GM12878 (cell line): Measurements from ENCODE around the gene SNRPA1. TPM values are rescaled to one million over a fixed set of nuclear protein-coding genes. Genes with fewer than 3 reads are reported as not detected.

Source experiments
- ATAC-seq: fragments of 200-7000 bp; cut with Tn5 transposase; 3 replicates; pipeline ENCODE4 v1.9.1; 2020; ENCODE audit warnings: mild to moderate bottlenecking, moderate library complexity
- BruUV-seq: library from RNA; stranded (reverse); fragments of 400-500 nt; replicated peaks from 2 replicates; lab custom pipeline; 2021; lab: Mats Ljungman, UMichigan
- CTCF ChIA-PET: fragments of 300-600 bp; sonication (Branson Sonifier 250); formaldehyde crosslinking; extraction: SDS; loops from one replicate; lab custom pipeline; 2021; ENCODE audit warnings: inconsistent platforms; lab: Yijun Ruan, JAX
- POLR2A ChIA-PET: fragments of 350-600 bp; formaldehyde crosslinking; extraction: SDS; loops from one replicate; lab custom pipeline; 2021; ENCODE audit warnings: inconsistent platforms; lab: Charles Lee
- RAD21 ChIA-PET: fragments of 300-600 bp; sonication (Branson Sonifier 250); formaldehyde crosslinking; loops from one replicate; lab custom pipeline; 2023; ENCODE audit warnings: antibody characterized with exemption; ENCODE audit not compliant: unreplicated experiment; lab: Charles Lee
- SMC1A ChIA-PET: fragments of 300-600 bp; sonication (Branson Sonifier 250); formaldehyde crosslinking; loops from one replicate; lab custom pipeline; 2023; ENCODE audit not compliant: unreplicated experiment, uncharacterized antibody; lab: Charles Lee
- DNase-seq: peaks from one replicate; pipeline ENCODE4 v3.0.0-alpha.2; 2011; ENCODE audit warnings: low read depth, low spot score
- FAIRE-seq: peaks from 3 replicates; lab custom pipeline; 2011; peaks lifted over from hg19 to GRCh38; lab: Jason Lieb, UNC
- H2AFZ ChIP-seq: 2 replicates; pipeline ENCODE4 v1.6.0; 2011; ENCODE audit warnings: low read depth, low read length, control low read depth; ENCODE audit not compliant: control insufficient read depth
- H3K27ac ChIP-seq: 2 replicates; pipeline ENCODE4 v1.5.1; 2011; ENCODE audit warnings: control low read depth; ENCODE audit not compliant: control insufficient read depth, insufficient read depth
- H3K27me3 ChIP-seq, 2 experiments: replicated peaks in 1 of 2; 2 replicates each; pipeline versions ENCODE4 v1.6.0 to v1.6.1; 2011; ENCODE audit warnings: low read length in 1 of 2; ENCODE audit not compliant: control insufficient read depth in 2 of 2, insufficient read depth in 2 of 2
- H3K36me3 ChIP-seq, 2 experiments: 2 replicates each; pipeline ENCODE4 v1.5.1; 2011; ENCODE audit warnings: low read length in 1 of 2; ENCODE audit not compliant: control insufficient read depth in 2 of 2, insufficient read depth in 2 of 2
- H3K4me1 ChIP-seq: 2 replicates; pipeline ENCODE4 v1.6.1; 2011; ENCODE audit warnings: mild to moderate bottlenecking, low read length, moderate library complexity, mixed read lengths; ENCODE audit not compliant: control insufficient read depth, insufficient read depth
- H3K4me2 ChIP-seq: 2 replicates; pipeline ENCODE4 v1.6.0; 2011; ENCODE audit warnings: control low read depth; ENCODE audit not compliant: control insufficient read depth, insufficient read depth
- H3K4me3 ChIP-seq: fragments of 200-600 bp; sonication (generic); 2 replicates; pipeline ENCODE4 v1.5.1; 2016
- H3K79me2 ChIP-seq: 2 replicates; pipeline ENCODE4 v1.6.0; 2011; ENCODE audit warnings: low read length; ENCODE audit not compliant: control insufficient read depth, insufficient read depth
- H3K9ac ChIP-seq: 2 replicates; pipeline ENCODE4 v1.8.0; 2011; ENCODE audit warnings: low read length, control low read depth, mixed read lengths; ENCODE audit not compliant: control insufficient read depth, insufficient read depth
- H3K9me3 ChIP-seq: replicated peaks from 3 replicates; pipeline ENCODE4 v1.5.1; 2011; ENCODE audit warnings: mild to moderate bottlenecking, low read length; ENCODE audit not compliant: control insufficient read depth, insufficient read depth
- H4K20me1 ChIP-seq: 2 replicates; pipeline ENCODE4 v1.6.0; 2011; ENCODE audit not compliant: control insufficient read depth, insufficient read depth
- ASH2L ChIP-seq: fragments of 300-600, 200-600 bp; sonication (generic); IDR thresholded peaks from 2 replicates; pipeline ENCODE4 v1.6.1; 2017; ENCODE audit warnings: low read depth, mild to moderate bottlenecking, borderline replicate concordance
- CEBPB ChIP-seq, 2 experiments: fragments of 150-350 bp in 1 of 2; IDR thresholded peaks; 2 replicates each; pipeline ENCODE4 v1.6.1; 2012 to 2014; ENCODE audit warnings: low read depth in 2 of 2, low read length in 2 of 2, borderline replicate concordance in 1 of 2, inconsistent platforms in 1 of 2
- CTCF ChIP-seq, 3 experiments: IDR thresholded peaks in 2 of 3; conservative IDR thresholded peaks in 1 of 3; 2 replicates each; pipeline ENCODE4 v1.5.1; 2011; ENCODE audit warnings: low read depth in 3 of 3, low read length in 3 of 3, mild to moderate bottlenecking in 3 of 3, control low read depth in 2 of 3, moderate library complexity in 2 of 3, inconsistent platforms in 1 of 3, mixed read lengths in 1 of 3; ENCODE audit not compliant: control insufficient read depth in 2 of 3, insufficient read depth in 1 of 3; ENCODE audit errors: extremely low read depth in 1 of 3
- GATAD2B ChIP-seq: fragments of 450-650 bp; conservative IDR thresholded peaks from 2 replicates; pipeline ENCODE4 v1.6.1; 2017; ENCODE audit warnings: low read depth, mild to moderate bottlenecking, moderate library complexity
- IRF3 ChIP-seq: fragments of 450-650 bp; IDR thresholded peaks from 2 replicates; pipeline ENCODE4 v1.6.1; 2014; ENCODE audit warnings: mild to moderate bottlenecking
- IRF4 ChIP-seq: IDR thresholded peaks from 2 replicates; pipeline ENCODE4 v1.6.1; 2011; ENCODE audit warnings: low read depth, low read length
- JUNB ChIP-seq: IDR thresholded peaks from 2 replicates; pipeline ENCODE4 v1.6.1; 2016; ENCODE audit warnings: antibody characterized with exemption, mild to moderate bottlenecking
- KAT2A ChIP-seq: conservative IDR thresholded peaks from 2 replicates; pipeline ENCODE4 v1.6.1; 2011; ENCODE audit warnings: low read depth, low read length; ENCODE audit not compliant: control insufficient read depth
- KDM1A ChIP-seq: fragments of 200-600 bp; sonication (generic); IDR thresholded peaks from 2 replicates; pipeline ENCODE4 v1.6.1; 2016; ENCODE audit warnings: borderline replicate concordance
- KLF5 ChIP-seq: fragments of 450-650 bp; IDR thresholded peaks from 2 replicates; pipeline ENCODE4 v1.6.1; 2014; ENCODE audit warnings: mild to moderate bottlenecking; ENCODE audit not compliant: partially characterized antibody
- MEF2B ChIP-seq: fragments of 450-650 bp; IDR thresholded peaks from 2 replicates; pipeline ENCODE4 v1.6.1; 2018; ENCODE audit warnings: mild to moderate bottlenecking, moderate library complexity; ENCODE audit not compliant: partially characterized antibody, poor library complexity, severe bottlenecking
- MTA2 ChIP-seq: fragments of 450-650 bp; IDR thresholded peaks from 2 replicates; pipeline ENCODE4 v1.6.1; 2016; ENCODE audit warnings: low read depth, mild to moderate bottlenecking, moderate library complexity
- MXI1 ChIP-seq: fragments of 150-350 bp; IDR thresholded peaks from 2 replicates; pipeline ENCODE4 v1.6.1; 2011; ENCODE audit warnings: low read depth, mild to moderate bottlenecking, inconsistent platforms, low read length, improper control_type of control experiment
- MYC ChIP-seq: IDR thresholded peaks from 2 replicates; pipeline ENCODE4 v1.6.1; 2011; ENCODE audit warnings: mild to moderate bottlenecking, low read length, moderate library complexity, inconsistent platforms; ENCODE audit not compliant: insufficient read depth, insufficient replicate concordance, insufficient read length, severe bottlenecking
- NFYA ChIP-seq: IDR thresholded peaks from 2 replicates; pipeline ENCODE4 v1.6.1; 2011; ENCODE audit warnings: low read depth, mild to moderate bottlenecking, low read length, improper control_type of control experiment, borderline replicate concordance
- NR2F1 ChIP-seq: fragments of 450-650 bp; conservative IDR thresholded peaks from 2 replicates; pipeline ENCODE4 v1.6.1; 2017; ENCODE audit warnings: mild to moderate bottlenecking
- NRF1 ChIP-seq: conservative IDR thresholded peaks from 2 replicates; pipeline ENCODE4 v1.6.1; 2011; ENCODE audit warnings: mild to moderate bottlenecking, low read depth, low read length, improper control_type of control experiment
- POLR2A ChIP-seq: IDR thresholded peaks from 2 replicates; pipeline ENCODE4 v1.6.1; 2011; ENCODE audit warnings: low read depth, mild to moderate bottlenecking, low read length
- SMAD1 ChIP-seq: fragments of 450-650 bp; IDR thresholded peaks from 2 replicates; pipeline ENCODE4 v1.6.1; 2018; ENCODE audit warnings: mild to moderate bottlenecking, low read depth; ENCODE audit not compliant: partially characterized antibody
- SMARCA5 ChIP-seq: fragments of 450-650 bp; IDR thresholded peaks from 2 replicates; pipeline ENCODE4 v1.6.1; 2017; ENCODE audit warnings: mild to moderate bottlenecking
- SREBF1 ChIP-seq: IDR thresholded peaks from 2 replicates; pipeline ENCODE4 v1.6.1; 2012; ENCODE audit warnings: mild to moderate bottlenecking, low read length
- TCF12 ChIP-seq: IDR thresholded peaks from 2 replicates; pipeline ENCODE4 v1.6.1; 2011; ENCODE audit warnings: low read depth, mild to moderate bottlenecking, low read length
- ZNF217 ChIP-seq: fragments of 450-650 bp; IDR thresholded peaks from 2 replicates; pipeline ENCODE4 v1.6.1; 2017; ENCODE audit warnings: antibody characterized with exemption, mild to moderate bottlenecking
- WGBS: methylation state at CpG from one replicate; pipeline ENCODE4 v1.1.6; 2016; ENCODE audit warnings: low lambda C conversion rate; ENCODE audit not compliant: insufficient replicate concordance, insufficient coverage; ENCODE audit errors: missing lambda C conversion rate; 5-methylcytosine and 5-hydroxymethylcytosine counted together
- in situ Hi-C: fragments of 300-500 bp; cut with MboI; formaldehyde crosslinking; loops from 9 replicates; pipeline ENCODE4 v1.14.3; 2018; ENCODE audit warnings: mixed read lengths
- intact Hi-C: fragments of 100-400 bp; cut with micrococcal nuclease; formaldehyde crosslinking; loops from one replicate; pipeline ENCODE4 v1.14.2; 2022; ENCODE audit not compliant: unreplicated experiment
- polyA plus RNA-seq, 11 experiments: library from polyadenylated mRNA; depleted of rRNA in 4 of 11; unstranded in 6 of 11; stranded (reverse) in 5 of 11; fragments of >200 nt; fragmentation: Nextera tagmentation in 4 of 11; fragmentation: Illumina TruSeq in 1 of 11; extraction: Ambion mirVana in 4 of 11; extraction: Trizol in 1 of 11; gene quantifications; 1 replicate in 1 of 11; 2 replicates in 10 of 11; pipeline versions ENCODE4 v1.2.1 to v1.2.3, GENCODE V29; 2011 to 2016; ENCODE audit warnings: inconsistent platforms in 2 of 11, missing spikeins in 2 of 11, low read depth in 1 of 11
- total RNA-seq, 4 experiments: library from RNA; depleted of rRNA in 3 of 4; stranded (reverse); fragments of >200 nt in 3 of 4; fragmentation: Illumina TruSeq in 1 of 4; extraction: Trizol in 1 of 4; gene quantifications; 2 replicates each; pipeline versions ENCODE4 v1.2.1 to v1.2.3, GENCODE V29; 2013 to 2021

Gene SNRPA1
- total and polyA plus RNA-seq, 10 of the 15 experiments (the other 5 are each of a cell fraction or from before 2014, with no cell fraction given): 59.9 to 267 (median 161) TPM

- TF ChIP-seq TCF12 (no peak), SMAD1 (no peak), KDM1A (no peak), IRF4 (no peak), GATAD2B (no peak)
These were observed 34.3 kb upstream of the SNRPA1 start (continued) for GRCh38 chr15:101329309-101329863.

GRCh38 chr15:101328001-101328400 lies 33.0 kb upstream of the SNRPA1 start:
- FAIRE-seq: no peak
- 30% methylated on average over 14 of the region's 14 CpGs for WGBS
- H3K9ac ChIP-seq: no peak overlapping the region
- no peaks in the 10 kb centered on the region for H4K20me1 ChIP-seq
- DNase-seq: no peak
- RAD21 ChIA-PET: no interaction called here
- H3K4me1 ChIP-seq: no peaks in the 10 kb centered on the region
- TF ChIP-seq KLF5 (no peak), SREBF1 (no peak), JUNB (no peak), POLR2A (no peak), NFYA (no peak), ASH2L (no peak), MXI1 (no peak), NRF1 (no peak), CTCF (IDR thresholded peaks at IDR 0.05 in 2 of 3, conservative IDR thresholded peaks at IDR 0.05 in 1 of 3; ENCODE audit: control insufficient read depth in 2 of 3, extremely low read depth in 1 of 3, insufficient read depth in 1 of 3, low read depth in 3 of 3, low read length in 3 of 3) (no peak), MEF2B (no peak), MYC (no peak), MTA2 (no peak), KAT2A (no peak), CEBPB (IDR thresholded peaks at IDR 0.05; ENCODE audit: borderline replicate concordance in 1 of 2, low read depth in 2 of 2, low read length in 2 of 2) (no peak), ZNF217 (no peak), IRF3 (no peak), SMARCA5 (no peak), NR2F1 (no peak)
- TF ChIP-seq, all 136 proteins: peak for 0
- in situ Hi-C loops: no loop called here
- Histone ChIP-seq H3K4me3 (no peak overlapping the region), H3K79me2 (no peaks in the 10 kb centered on the region), H3K36me3 (no peaks in the 10 kb centered on the region), H3K27ac (no peak overlapping the region), H3K9me3 (peaks cover 3% of the 10 kb centered on the region; the same call in 2 of the 3 replicates), H3K27me3 (peaks cover 0 to 5% of the 10 kb centered on the region in 2 experiments; a peak in 3 of 4 replicates), H2AFZ (no peak overlapping the region), H3K4me2 (no peak overlapping the region)
- POLR2A ChIA-PET: no interaction called here
- SMC1A ChIA-PET: no interaction called here
- CTCF ChIA-PET: no interaction called here
- intact Hi-C loops: no loop called here
- no TSS peak for BruUV-seq
- no peak for ATAC-seq
